Thyroid gland (tissue), 4 donors: ENCODE data around the gene IL17B.

ENCODE experiments used
- CTCF ChIP-seq, 6 experiments: fragments of 200-600 bp in 3 of 6; fragments of 450-650 bp in 3 of 6; sonication (generic) in 3 of 6; IDR thresholded peaks; one replicate each; pipeline ENCODE4 v1.5.1; 2016 to 2019; ENCODE audit warnings: antibody characterized with exemption in 6 of 6, mild to moderate bottlenecking in 2 of 6, inconsistent platforms in 1 of 6, moderate library complexity in 1 of 6
- POLR2A ChIP-seq, 2 donors: fragments of 450-650 bp; IDR thresholded peaks; one replicate each; pipeline ENCODE4 v1.6.1; 2017; ENCODE audit warnings: antibody characterized with exemption in 2 of 2, mild to moderate bottlenecking in 2 of 2, moderate library complexity in 1 of 2

GRCh38 chr5:149352169-149352568 lies 26.9 kb downstream of the IL17B start:
- TF ChIP-seq CTCF (IDR thresholded peaks at IDR 0.05) = no peak
- TF ChIP-seq POLR2A (IDR thresholded peaks at IDR 0.05) = no peak
